ENCODE measurements around the gene TMPRSS6.

Gene TMPRSS6

DNA sequence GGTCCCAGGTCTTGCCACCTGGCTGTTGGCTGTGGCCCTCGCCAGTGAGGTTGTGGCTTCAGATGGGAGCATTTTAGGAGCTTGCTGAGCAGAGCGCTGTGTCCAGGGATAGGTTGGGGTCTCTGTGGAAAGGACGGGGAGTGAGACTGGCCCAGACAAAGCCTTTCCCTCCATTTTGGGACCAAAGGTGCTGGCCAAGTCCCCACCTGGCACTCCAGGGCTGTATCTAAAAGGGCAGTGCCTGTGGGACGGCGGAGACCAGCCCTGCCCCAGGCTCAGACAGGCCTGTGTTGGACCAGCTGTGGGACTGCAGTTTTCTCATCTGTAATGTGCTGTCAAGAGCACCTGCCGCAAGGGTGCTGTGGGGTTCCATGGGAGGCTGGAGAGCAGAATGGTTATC lies 62.9 kb downstream of the TMPRSS6 start:
- DNase-seq = no peak

DNA sequence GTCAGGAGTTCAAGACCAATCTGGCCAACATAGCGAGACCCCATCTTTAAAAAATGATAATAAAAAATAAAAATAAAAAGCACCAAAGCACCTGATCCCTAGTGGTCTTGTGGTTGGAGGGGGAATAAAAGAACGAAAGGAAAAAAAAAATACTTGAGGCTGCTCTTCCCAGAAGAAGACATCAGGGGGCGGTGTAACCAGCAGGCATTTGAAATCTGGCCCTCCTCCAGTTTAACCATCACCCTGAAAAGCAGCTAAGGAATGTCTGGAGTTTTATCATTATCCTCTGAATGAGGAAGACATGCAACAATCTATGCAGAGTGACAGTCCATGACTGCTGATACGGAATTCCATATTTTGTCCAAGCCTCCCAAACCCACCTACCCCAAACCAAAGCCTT lies 63.6 kb downstream of the TMPRSS6 start:
- DNase-seq = no peak

DNA sequence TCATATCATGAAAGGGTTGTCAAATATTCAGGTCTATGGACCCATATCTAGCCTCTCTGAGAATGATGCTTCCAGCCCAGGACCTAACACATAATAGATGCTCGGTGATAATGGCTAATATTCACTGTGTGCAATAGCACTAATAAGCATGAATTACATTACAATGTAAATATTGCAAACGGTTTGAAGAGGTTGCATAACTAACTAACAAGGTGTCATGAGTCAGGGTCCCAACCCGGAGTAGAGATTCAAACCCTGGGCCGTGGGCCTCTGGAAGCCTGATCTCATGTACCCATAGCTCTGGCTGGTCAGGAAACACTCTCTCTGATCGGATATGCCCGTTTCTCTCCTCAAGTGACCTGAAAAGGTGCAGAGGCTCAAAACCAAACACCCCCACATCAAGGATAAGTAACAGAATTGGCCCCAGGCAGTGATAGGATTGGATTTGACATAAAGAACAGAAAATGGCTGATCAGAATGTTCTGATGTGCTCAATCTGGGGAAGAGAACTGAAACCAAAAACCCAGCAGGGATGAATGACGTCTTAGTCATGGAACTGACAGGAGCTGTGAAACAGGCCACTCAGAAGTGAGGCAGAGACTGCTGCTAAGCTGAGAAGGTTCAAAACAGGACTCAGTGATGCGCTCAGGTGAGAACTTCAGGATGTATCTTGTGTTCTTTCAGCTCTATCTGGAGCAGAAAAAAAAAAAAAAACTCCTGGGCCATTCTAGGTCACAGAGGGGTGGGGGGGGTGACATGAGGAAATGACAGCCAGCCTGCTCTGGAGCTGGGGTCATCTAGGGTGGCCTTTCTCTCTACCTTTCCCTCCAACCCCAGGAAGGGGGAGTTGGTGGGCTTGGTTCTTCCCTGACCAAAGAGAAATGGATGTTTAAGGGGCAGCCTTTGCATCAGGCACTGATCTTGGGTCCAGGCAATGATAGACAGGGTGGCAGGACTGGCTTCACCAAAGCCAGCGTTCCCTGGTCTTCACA lies 64.6 kb downstream of the TMPRSS6 start:
- DNase-seq = no peak

DNA sequence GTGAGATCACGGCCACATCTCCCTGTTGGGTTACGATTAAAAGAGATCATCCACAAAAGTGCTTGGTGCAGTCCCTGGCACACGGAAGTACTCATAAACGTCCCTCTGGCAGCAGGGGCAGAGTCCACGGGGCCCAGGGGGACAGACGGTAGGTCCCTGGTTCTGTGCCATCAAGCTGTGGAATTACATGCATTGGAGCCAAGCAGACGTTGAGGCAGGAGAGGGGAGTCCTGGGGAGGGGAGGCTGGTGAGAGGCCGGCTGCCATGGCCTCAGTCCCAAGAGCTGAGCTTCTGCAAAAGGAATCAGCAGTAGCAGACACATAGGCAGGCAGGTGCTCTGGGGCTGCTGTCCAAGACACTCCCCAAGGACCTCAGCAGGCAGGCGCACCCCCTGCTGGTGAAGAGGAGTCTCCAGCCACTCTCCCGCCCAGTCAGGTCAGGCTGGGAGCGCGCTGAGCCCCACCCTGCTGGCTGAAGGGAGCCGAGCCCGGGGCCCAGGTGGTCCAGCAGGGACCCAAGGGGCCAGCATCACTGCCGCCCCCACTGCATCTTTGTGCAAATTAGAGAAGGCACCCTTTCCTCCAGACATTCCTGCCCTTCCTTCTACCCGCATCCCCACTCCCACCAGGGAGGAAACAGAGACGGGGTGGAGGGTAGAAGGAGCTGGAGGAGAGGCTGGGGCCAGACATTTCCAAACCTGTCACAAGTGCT lies 65.5 kb downstream of the TMPRSS6 start:
- no peak for DNase-seq

DNA sequence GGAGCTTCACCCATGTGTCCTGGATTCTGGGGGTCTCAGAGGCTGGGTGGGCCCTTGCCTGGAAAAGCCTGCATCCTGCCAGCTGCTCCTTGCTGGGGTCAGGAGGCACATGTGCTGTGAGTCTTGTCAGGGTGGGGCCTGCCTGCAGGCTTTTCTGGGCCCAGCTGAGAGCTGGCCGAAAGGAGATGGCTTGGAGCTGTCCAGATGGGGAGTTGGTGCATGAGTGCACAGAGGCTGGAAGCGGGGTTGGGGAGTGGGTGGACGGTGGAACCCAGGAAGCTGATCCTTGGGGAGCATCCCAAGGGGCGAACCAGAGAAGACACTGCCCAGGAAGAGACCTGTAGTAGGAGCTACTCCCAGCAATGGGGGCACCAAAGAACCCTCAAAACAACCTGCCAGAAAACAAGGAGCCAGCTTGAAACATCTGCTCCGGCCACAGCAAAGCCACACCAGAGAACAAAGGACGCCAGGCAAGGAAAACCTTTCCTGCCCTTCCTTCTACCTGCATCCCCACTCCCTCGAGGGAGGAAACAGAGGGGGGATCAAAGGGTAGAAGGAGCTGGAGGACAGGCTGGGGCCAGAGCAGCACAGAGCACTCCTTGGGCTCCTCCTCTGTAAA lies 66.2 kb downstream of the TMPRSS6 start:
- no peak for DNase-seq

DNA sequence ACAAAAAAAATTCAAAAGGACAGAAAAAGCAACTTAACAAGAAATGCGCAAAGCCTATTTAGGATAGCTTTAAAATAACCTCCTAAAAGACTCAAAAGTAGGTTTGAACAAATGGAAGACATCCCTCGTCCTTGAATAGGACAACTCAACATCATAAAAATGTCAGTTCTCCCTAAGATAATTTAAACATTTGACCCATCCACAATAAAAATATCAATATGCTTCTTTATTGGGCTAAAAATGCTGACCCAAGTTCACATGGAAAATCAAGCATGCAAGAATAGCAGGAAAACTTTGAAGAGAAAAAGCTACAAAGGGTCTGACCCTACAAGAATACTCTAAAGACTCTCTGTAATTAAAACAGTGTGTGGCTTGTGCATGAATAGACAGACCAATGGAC lies 70.0 kb downstream of the TMPRSS6 start:
- no peak for DNase-seq

DNA sequence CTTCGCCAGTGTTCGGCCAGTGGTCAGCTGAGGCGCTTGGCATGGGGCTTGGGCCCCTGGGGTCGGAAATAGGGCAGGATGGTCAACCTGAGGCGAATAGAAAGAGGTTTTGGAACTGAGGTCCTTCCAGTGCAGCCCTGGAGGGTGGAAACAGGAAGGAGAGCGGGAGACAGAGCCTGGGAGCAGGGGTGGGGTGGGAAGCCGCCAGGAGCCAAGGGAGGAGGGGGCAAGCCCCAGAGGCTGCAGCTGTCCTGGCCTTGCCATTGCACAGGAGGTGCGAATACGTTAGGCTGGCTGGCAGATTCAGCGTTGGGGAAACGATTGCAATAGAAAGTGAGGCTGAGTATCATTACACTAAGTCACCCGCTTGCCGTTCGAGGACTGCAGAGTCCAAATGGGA lies 71.8 kb downstream of the TMPRSS6 start:
- no peak for DNase-seq

DNA sequence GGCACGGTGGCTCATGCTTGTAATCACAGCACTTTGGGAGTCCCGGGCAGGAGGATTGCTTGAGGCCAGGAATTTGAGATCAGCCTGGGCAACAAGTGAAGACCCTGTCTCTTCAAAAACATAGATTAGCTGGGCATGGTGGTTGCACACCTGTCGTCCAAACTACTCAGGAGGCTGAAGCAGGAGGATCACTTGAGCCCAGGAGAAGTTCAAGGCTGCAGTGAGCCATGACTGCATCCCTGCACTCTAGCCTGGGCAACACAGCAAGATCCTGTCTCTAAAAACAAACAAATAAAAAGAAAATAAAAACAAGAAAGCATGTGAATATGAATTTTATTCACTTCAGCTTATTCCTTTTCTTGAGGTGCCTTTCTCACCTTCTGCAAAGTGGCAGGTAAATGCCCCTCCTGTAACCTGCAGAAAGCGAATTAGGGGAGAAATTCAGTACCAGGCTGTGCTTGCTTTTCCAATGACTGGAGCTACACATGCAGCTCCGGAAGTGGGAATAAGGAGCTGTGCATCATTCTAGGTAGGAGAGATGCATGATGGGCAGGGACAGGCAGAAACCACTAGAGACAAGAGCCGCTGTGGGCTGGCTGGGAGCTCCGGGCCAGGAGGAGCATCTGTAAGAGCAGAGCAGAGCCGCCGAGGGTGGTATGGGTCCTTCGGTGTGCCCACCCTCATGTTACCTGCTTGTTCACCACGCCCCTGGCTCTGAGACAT lies 72.7 kb downstream of the TMPRSS6 start:
- DNase-seq = no peak

DNA sequence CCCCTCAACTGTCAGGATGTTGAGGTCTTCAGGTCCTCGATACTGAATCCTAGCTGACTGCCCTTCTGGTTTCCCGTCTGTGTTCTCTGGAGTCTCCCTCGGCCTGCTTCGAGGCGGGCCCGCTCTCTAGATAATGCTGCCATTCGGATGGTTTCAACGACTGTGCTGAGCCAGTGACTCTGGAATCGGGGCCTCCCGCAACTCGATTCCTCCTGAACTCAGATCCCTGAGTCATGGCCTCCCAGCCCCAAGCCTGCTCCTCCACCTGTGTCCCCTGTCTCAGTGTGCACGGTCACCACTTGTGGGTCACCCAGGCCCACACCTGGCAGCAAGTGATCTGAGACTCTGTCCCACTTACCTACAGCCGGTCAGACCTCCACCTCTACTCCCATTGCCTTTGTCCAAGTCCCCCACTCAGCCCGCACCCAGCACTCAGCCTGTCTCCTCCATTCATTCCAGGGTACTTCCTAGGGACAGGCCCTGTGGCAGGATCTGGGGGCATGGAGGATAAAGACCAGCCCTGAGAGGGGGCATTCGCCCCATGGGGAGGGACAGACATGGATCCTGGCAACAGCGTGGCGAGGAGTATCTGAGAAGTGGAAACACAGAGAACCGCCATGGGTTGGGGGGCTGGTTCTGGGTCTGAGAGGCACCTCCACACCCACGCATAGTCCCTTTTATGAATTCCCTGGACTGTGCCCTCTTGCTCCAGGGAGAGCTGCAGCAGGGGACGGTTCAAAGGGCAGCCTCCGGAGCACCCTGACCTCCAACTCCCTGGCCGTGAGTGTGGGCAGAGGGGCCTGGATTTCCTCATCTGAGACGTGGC lies 75.7 kb downstream of the TMPRSS6 start:
- no peak for DNase-seq

DNA sequence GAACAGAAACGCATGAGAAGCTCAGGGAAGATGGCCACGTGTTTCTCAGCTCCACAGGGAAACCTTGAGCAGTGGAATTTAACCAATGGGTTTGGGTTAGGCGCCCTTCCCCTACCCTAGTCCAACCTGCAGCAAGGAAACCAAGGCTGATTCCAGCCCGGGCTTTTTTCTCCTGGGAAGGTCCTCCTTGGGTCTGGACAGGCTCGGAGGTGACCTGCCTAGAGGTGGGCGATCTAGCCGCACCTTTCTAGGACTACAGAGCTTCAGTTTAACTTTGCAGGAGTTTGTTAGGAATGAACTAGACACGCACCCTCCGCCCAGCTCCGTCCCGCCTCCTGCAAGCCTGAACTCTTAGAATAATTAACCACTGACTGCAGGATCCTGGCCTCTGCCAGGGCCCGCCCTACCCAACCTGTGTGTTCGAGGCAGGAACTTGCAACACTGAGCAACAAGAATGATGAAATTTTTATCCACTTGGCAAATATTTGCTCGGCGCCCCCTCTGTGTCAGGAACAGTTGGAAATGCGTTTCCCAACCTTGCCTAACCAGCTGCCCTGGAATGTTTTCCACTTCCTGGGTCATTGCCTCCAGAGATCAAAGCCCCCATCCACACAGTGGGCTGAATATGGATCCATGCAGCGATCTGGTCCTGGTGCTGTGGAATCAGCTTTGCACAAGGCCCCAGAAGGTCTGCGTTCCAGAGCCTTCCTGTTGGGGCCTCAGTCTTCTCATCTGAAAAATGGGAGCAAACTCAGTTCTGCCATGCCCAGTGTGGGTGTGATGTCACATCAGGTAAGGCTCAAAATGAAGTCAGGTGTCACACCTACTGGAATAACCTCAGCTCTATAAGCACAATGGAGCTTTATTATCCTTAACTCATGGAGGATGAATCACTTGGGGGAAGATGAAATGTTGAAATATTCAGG lies 76.7 kb downstream of the TMPRSS6 start:
- DNase-seq = no peak

DNA sequence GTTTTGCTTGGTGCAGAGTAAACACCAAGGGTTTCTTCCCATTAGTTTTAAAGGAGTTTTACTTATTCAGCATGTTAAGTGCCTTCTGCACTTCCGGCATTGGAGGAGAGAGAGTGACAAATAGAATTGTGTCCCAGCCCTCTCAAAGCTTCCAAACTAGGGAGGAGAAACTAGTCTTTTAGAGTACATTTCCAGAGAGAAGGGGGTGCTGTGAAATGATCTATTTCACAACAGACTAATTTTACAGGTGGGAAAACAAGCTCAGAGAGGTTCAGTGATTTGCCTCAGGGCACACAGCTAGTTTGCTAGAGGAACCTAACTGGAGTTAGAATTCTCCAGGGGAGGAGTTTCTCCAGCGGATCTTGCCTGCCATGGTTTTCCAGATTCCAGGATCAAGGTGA lies 77.4 kb downstream of the TMPRSS6 start:
- no peak for DNase-seq

DNA sequence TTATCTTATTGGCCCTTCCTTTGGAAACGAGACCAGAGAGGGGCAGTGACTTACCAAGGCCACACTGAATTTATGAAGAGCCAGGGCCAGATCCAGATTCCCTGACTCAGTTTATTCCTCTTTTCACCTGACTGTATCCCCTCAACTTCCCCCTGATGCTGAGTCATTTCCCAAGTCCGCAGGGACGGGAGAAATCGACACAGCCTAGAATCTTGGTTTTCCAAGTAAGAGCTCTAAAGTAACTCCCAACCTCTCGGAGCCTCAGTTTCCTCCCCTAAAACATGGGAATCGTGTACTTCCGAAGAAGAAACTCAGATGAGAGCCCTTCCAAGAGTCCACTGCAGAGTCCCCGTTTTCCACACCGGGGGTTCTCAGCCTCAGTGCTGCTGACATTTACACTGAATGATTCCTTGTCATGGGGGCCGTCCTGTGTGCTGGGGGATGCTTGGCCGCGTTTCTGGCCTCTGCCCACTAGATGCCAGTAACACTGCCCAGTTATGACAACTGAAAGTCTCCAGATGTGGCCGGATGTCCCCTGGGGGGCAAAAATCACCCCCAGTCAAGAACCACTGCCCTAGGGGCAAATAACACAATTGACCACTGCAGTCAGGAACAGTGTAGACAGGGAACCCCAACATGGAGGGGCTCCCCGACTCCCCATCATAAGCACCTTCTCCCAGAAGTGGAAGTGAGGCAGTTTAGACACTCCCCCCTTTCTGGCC lies 78.8 kb downstream of the TMPRSS6 start:
- DNase-seq = no peak

DNA sequence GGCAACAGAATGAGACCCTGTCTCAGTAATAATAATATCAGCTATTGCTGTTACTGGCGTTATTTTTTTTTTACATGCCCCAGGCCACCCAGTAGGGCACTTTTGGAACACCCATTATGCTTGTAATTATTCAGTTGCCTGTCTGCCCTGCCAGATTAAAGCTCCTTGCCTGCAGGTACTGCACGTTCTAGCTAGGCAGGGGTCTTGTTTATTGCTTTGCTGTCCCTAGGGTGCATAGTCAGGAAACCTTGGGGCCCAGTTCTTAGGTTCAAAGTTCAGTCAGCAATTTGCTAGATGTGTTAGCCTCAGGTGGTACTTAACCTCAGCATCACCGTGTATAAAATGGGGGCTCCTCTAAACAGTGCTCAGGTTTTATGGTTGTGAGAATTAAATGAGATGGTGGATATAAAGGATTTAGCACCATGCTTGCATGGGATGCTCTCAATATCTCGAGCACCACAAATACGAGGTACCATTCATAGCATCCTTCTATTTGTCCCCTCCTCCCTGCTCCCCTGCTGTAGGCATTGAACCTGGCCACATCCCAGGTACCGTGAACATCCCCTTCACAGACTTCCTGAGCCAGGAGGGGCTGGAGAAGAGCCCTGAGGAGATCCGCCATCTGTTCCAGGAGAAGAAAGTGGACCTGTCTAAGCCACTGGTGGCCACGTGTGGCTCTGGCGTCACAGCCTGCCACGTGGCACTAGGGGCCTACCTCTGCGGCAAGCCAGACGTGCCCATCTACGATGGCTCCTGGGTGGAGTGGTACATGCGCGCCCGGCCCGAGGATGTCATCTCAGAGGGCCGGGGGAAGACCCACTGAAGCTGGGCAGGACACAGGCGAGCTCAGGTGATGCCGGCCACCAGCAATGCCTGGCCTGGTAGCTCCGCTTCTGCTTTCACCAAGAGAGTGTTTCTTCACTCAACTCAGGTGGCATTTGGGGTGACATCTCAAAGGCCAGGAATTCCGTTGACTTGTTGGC lies 80.5 kb downstream of the TMPRSS6 start:
- DNase-seq = no peak

DNA sequence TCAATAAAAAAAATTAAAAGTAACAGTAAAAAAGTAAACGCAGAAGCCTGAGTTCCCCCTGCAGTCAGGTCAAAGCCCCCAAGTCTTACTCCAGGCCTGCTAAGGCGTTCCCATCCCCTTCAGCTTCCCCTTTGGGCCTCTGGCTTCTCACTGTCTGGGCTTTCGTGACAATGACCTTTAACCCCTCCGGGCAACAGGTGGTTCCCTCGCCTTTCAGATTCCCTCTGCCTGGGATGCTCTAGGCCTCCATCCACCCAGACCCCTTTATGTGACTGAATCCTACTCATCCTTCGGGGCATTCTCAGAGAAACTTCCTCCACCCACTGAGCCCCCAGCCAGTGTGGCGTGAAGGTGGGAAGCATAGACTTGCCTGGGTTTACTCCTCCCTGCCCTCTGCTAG lies 82.0 kb downstream of the TMPRSS6 start:
- DNase-seq = no peak

DNA sequence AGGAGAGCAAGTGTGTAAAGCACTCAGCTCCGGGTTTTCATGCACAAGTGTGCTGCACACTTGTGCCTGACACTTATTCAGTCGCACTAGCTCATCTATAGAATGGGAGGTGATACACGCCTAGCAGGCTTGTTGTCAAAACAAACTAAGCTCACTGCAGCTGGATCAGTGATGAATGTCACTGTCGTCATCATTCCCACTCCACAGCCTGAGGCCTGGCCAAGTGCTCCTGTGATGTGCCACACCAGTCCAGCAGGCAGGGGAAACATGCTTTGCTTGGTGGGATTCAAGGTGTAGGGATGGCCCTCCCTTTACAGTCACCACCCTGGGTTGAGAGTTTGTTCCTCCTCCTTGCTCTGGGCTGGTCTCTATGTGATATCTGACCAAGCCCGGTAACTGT lies 83.2 kb downstream of the TMPRSS6 start:
- no peak for DNase-seq

DNA sequence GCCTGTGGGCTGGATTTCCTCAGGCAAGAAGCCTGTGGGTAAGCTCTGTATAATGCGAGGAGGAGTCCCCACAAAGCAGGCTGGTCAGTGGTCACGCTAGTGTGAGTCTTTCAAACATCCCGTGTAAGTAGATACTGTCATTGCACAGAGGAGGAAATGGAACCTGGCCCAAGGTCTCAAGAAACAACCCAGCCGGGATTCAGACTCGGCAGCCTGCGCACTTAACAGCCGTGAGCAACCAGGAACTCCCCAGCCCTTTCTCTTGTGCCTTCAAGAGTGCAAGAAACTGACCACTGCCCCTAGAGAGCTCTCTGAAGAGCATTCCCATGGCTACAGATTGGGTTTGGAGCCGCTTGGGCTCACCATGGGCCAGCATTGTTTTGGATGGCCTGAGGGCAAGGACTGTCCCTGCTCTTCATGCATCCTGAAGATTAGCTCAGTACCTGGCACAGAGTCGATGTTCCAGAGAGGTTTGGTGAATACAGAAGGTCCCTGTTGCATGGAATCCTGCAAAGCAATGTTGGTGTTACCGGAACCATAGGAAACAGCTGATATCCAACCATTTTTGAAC lies 83.9 kb downstream of the TMPRSS6 start:
- DNase-seq = no peak

DNA sequence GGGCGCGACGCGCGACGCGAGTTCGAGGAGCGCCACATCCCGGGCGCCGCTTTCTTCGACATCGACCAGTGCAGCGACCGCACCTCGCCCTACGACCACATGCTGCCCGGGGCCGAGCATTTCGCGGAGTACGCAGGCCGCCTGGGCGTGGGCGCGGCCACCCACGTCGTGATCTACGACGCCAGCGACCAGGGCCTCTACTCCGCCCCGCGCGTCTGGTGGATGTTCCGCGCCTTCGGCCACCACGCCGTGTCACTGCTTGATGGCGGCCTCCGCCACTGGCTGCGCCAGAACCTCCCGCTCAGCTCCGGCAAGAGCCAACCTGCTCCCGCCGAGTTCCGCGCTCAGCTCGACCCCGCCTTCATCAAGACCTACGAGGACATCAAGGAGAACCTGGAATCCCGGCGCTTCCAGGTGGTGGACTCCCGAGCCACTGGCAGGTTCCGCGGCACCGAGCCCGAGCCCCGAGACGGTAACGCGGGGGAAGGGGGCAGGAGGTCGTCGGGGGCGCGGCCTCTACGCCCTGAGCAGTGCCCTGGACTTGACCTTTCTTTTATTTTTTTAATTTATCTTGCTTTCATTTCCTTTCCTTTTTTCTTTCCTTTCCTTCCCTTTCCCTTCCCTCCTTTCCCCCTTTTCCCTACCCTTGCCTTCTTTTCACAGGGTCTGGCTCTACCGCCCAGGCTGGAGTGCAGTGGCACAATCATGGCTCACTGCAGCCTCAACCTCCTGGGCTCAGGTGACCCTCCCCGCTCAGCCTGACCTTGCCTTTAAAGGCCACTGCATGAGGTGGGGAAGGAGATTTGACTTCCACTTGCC lies 85.0 kb downstream of the TMPRSS6 start:
- no peak for DNase-seq
